Lower leg skin (tissue), 4 donors: Measurements from ENCODE around the gene ATF7. TPM values are rescaled to one million over a fixed set of nuclear protein-coding genes. Genes with fewer than 3 reads are reported as not detected.

Source experiments
- DNase-seq, 2 donors: peaks; one replicate each; pipeline ENCODE4 v3.0.0-alpha.2; 2019; ENCODE audit warnings: low spot score in 2 of 2
- H3K4me3 ChIP-seq: fragments of 200-600 bp; sonication (generic); 2 replicates; pipeline ENCODE4 v1.5.1; 2017; ENCODE audit warnings: mild to moderate bottlenecking, low read depth; ENCODE audit not compliant: poor library complexity, severe bottlenecking
- POLR2A ChIP-seq, 2 donors: fragments of 450-650 bp; IDR thresholded peaks; one replicate each; pipeline ENCODE4 v1.6.1; 2016 to 2017; ENCODE audit warnings: antibody characterized with exemption in 2 of 2, mild to moderate bottlenecking in 1 of 2, moderate library complexity in 1 of 2
- WGBS, 2 donors: methylation state at CpG; one replicate each; pipeline ENCODE4 v1.1.5; 2018; 5-methylcytosine and 5-hydroxymethylcytosine counted together
- intact Hi-C: fragments of 100-400 bp; cut with DNase I; formaldehyde crosslinking; loops from one replicate; pipeline ENCODE4 v1.15.0; 2023; ENCODE audit warnings: low total_unique reads
- total RNA-seq, 4 donors: library from RNA; depleted of rRNA; stranded (reverse); fragments of >200 nt; gene quantifications; one replicate each; pipeline ENCODE4 v1.1.0, GENCODE V29; 2016
- TF ChIP-seq, protein P1 (sequence below), 3 donors: fragments of 450-650 bp; IDR thresholded peaks; one replicate each; pipeline ENCODE4 v1.5.1; 2016; ENCODE audit warnings: antibody characterized with exemption in 3 of 3, mild to moderate bottlenecking in 3 of 3, moderate library complexity in 2 of 3

Gene ATF7
- total RNA-seq, 4 donors from 2014 or later: 25.1 to 34.4 (median 29.0) TPM

DNA sequence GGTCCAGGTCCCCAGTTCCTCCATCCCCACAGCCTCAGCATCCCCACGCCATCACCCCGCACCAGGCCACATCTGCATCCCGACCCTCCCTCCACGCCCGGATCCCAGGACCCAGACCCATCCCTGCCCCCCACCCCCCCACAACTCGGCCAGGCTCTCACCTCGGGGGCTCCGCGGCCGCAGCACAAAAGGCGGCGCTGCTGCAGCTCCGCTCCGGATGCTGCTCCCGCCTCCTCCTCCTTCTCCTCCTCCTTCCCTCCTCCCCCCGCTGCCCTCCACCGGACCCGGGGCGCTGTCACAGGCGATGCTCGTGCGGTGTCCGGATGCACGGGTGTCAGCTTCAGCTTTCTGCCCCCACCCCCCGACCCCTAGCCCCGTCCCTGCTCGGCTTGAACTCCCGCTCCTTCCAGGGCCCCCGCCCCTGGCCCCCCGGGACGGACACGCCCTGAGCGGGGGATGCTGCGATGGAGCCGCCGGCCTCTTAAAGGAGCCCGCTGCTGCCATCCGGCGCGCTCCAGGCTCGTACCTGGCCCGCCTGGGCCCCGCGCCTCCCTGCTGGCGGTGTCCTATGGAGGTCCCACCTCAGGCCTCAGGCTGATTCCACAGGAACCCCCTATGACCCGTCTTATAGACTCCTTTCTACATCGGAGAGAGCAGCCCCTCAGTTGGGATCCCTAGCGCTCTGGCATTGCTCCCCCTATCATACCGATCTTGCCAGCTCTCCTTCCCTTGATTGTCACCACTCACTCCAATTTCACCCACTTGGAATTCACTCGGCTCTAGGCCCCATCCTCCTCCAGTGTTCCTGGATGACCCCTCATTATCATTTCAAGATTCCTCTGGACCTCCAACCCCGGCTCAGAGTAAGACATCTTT is 126.7 kb downstream of the ATF7 start, which contains the start of gene MAP3K12:
Gene MAP3K12, minus strand, starts transcription at position 193 of the 876 bp plus-strand sequence. CDS start 12,067 bp downstream, outside the sequence.
- WGBS, 2 donors: 1% methylated on average over 39 to 43 of the region's 51 CpGs
- TF ChIP-seq POLR2A (IDR thresholded peaks at IDR 0.05): no peak
- H3K4me3 ChIP-seq: peak within 1 kb of the TSS; percentile 38
- intact Hi-C loops: no loop called here
- peak; percentile 63 to 93 for DNase-seq

DNA sequence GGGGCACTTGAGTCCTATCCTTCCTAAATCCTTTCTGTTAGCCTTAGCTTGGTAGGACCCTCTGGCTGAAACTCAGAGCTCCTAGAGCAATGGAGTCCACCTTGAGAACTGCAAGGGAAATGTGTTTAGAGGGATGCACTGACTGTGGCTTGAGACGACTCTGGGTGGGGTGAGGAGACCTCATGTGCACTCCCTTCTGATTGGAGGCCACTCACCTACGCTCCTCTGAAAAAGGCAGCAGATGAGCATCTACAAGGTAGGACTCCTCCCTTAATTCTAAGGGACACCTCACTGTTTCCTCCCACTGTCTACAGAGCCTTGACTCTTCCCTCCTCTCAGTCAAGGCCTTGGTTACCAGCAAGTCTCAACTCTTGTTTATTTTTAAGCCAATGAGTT is 127.9 kb downstream of the ATF7 start:
- intact Hi-C loops: no loop called here
- no peak for TF ChIP-seq POLR2A (IDR thresholded peaks at IDR 0.05)
- TF ChIP-seq, protein P1, sequence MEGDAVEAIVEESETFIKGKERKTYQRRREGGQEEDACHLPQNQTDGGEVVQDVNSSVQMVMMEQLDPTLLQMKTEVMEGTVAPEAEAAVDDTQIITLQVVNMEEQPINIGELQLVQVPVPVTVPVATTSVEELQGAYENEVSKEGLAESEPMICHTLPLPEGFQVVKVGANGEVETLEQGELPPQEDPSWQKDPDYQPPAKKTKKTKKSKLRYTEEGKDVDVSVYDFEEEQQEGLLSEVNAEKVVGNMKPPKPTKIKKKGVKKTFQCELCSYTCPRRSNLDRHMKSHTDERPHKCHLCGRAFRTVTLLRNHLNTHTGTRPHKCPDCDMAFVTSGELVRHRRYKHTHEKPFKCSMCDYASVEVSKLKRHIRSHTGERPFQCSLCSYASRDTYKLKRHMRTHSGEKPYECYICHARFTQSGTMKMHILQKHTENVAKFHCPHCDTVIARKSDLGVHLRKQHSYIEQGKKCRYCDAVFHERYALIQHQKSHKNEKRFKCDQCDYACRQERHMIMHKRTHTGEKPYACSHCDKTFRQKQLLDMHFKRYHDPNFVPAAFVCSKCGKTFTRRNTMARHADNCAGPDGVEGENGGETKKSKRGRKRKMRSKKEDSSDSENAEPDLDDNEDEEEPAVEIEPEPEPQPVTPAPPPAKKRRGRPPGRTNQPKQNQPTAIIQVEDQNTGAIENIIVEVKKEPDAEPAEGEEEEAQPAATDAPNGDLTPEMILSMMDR (IDR thresholded peaks at IDR 0.05): no peak
- 80 to 93% methylated on average over 2 of the region's 2 CpGs for WGBS, 2 donors
- H3K4me3 ChIP-seq: no peak overlapping the region
- DNase-seq: no peak

DNA sequence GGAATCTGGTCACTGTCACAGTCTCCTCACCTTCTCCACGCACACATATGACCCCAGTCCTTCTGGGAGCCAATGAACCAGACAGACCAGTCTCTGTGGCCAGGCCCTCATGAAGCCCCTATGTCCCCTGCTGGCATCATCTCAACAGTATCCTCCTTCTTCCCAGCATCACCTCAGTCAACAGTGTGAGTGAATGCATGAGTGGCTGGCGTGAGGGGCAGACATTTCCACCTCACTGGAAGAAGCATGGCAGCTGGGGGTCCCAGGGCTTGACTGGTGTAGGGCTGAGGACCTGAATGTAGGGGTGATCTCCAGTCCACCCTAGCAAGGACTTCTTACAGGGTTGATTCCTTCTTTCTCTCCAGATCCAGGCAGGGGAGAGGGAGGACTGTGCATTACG is 128.7 kb downstream of the ATF7 start:
- intact Hi-C loops: no loop called here
- DNase-seq: peak in 1 of 2 donors; percentile 70
- TF ChIP-seq, protein P1 (IDR thresholded peaks at IDR 0.05): no peak
- TF ChIP-seq POLR2A (IDR thresholded peaks at IDR 0.05): no peak
- H3K4me3 ChIP-seq: no peak overlapping the region
- WGBS, 2 donors: 92 to 94% methylated on average over 3 of the region's 3 CpGs

DNA sequence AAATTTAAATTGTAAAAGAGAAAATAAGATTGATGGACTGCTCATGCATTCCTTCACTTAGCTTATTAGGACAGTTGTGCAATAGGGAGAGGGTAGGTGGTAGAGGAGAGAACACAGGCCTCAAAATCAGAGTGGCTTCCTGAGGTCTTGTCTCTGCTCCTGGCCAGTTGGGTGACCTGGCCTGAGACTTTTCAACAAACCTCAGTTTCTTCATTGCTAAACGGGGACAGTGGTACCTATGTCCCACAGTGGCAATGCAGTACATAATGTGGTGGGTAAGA is 129.5 kb downstream of the ATF7 start:
- no peak overlapping the region for H3K4me3 ChIP-seq
- 80 to 83% methylated on average over 1 of the region's 1 CpG for WGBS, 2 donors
- no peak for DNase-seq
- TF ChIP-seq POLR2A (IDR thresholded peaks at IDR 0.05): no peak
- TF ChIP-seq, protein P1 (IDR thresholded peaks at IDR 0.05): no peak
- intact Hi-C loops: no loop called here

DNA sequence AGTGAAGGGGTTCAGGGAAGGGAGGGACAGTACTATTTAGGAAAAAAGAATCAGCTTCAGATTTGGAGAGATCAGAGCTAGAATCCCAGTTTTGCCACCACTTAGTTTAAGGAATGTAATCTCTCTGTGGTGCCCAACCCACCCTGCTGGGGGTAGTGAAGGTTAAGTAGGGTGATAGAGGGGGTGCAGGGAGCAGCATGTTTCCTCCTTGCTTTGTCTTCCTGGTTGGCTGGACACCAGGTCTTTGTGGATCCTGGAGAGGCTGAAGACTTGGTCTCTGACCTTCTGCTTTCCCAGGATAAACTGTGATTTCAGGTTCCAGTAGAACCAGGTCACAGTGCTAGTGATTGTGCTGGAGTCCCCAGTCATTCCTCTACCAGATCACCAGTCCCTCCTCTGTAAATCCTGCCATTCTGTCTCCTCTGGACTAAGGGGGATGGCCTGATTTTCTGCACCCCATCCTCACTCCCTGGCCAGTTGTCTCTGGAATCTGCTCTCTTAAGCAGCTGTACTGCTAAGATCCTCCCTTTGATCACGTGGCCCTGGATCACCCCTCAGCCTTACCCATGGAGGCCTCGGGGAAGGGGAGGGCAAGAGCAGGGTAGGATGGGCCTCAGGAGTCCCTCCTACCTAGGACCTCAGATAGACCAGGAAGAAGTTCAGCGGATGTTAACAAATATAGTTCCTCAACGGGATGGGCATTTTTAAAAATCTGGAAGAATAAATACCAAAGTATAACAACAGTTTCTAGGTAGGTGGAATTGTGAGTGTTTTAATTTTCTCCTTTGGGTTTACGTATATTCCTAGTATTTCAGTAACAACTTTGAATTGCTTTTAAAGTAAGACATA is 130.1 kb downstream of the ATF7 start:
- intact Hi-C loops: no loop called here
- TF ChIP-seq POLR2A (IDR thresholded peaks at IDR 0.05): no peak
- TF ChIP-seq, protein P1 (IDR thresholded peaks at IDR 0.05): no peak
- no peak overlapping the region for H3K4me3 ChIP-seq
- WGBS, 2 donors: 38 to 45% methylated on average over 5 of the region's 5 CpGs
- DNase-seq: peak in 1 of 2 donors; percentile 67
